ENCODE results near the gene PARD3. TPM values are rescaled to one million over a fixed set of nuclear protein-coding genes. Genes with fewer than 3 reads are reported as not detected.

PARD3 gene
- total RNA-seq, result under 1 TPM; 0.14 to 0.49 (median 0.38) TPM
- 5.0 TPM for total RNA-seq (2013)

DNA sequence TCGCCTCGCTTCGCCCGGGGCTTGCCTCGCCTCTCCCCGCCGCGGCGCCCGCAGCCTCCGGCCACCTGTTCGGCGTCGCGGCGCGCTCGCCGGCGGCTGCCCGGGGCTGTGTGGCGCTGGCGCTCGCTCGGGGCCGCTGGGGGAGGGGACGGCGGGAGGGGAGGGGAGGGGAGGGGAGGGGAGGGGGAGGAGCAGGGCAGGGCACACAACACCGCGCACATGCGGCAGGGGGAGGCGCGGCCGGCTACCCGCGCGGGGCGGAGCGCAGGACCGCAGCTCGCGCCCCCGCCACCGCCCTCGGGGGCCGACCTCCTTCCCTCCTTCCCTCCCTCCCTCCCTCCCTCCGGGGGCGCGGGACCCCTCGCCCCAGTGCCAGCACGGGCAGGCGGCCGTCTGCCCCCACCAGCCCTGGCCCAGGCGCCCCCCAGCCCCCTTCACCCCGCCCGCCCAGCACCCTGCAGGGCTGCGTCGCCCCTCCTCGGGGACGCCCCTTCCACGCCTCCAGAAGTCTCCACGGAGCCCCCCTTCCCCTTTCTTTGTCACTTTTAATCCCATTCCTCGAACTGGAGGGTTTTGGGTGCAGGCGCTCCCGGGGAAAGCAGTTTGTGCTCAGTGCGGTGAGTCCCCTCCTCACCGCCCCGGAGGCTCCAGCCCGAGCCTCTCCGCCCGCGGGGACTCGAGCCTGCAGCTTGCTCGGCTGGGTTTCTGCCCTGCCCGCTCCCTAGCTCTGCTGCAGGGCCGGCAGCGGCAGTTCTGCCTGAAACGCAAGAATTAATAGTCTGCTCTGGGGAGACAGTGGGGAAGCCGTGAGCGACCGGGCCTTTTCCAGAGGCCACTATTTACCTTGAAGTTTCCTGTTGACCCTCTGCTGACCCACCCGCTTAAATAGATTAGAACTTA lies at the start of gene PARD3:
TSS of gene PARD3 (minus strand) at position 112 of the 900 bp plus-strand sequence. CDS start 301 bp downstream, outside the sequence.
- Mint-ChIP-seq H3K9me3 (no peaks in the 10 kb centered on the region), H3K27ac (no peak within 1 kb of the TSS), H3K36me3 (no peaks in the 10 kb centered on the region), H3K4me3 (peak within 1 kb of the TSS; percentile 73), H3K4me1 (no peaks in the 10 kb centered on the region), H3K27me3 (ENCODE audit: low read depth in 2 of 2) (peaks cover 44 to 61% of the 10 kb centered on the region in 2 donors)
- DNase-seq (peak in 1 of 2 donors; percentile 5), ATAC-seq (peak in 1 of 3 donors; percentile 18)
- intact Hi-C loops (cut with micrococcal nuclease), result no loop called here
- peaks cover 4% of the 10 kb centered on the region for H3K4me1 ChIP-seq (ENCODE audit: control insufficient read depth, insufficient read depth, low read length)
- no peak within 1 kb of the TSS for H3K27ac ChIP-seq (ENCODE audit: low read length)
- H3K36me3 ChIP-seq (ENCODE audit: control insufficient read depth, insufficient read depth, low read length), result no peaks in the 10 kb centered on the region
- TF ChIP-seq, protein P1, sequence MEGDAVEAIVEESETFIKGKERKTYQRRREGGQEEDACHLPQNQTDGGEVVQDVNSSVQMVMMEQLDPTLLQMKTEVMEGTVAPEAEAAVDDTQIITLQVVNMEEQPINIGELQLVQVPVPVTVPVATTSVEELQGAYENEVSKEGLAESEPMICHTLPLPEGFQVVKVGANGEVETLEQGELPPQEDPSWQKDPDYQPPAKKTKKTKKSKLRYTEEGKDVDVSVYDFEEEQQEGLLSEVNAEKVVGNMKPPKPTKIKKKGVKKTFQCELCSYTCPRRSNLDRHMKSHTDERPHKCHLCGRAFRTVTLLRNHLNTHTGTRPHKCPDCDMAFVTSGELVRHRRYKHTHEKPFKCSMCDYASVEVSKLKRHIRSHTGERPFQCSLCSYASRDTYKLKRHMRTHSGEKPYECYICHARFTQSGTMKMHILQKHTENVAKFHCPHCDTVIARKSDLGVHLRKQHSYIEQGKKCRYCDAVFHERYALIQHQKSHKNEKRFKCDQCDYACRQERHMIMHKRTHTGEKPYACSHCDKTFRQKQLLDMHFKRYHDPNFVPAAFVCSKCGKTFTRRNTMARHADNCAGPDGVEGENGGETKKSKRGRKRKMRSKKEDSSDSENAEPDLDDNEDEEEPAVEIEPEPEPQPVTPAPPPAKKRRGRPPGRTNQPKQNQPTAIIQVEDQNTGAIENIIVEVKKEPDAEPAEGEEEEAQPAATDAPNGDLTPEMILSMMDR (IDR thresholded peaks at IDR 0.05), result no peak
- WGBS (ENCODE audit: insufficient coverage), result under 1% methylated on average over 70 of the region's 82 CpGs
- H3K4me3 ChIP-seq (ENCODE audit: low read length), result no peak within 1 kb of the TSS
- H3K27me3 ChIP-seq (ENCODE audit: control insufficient read depth, insufficient read depth, low read length), result peaks cover 8% of the 10 kb centered on the region
- no peaks in the 10 kb centered on the region for H3K9me3 ChIP-seq (ENCODE audit: control insufficient read depth, insufficient read depth, low read length)

DNA sequence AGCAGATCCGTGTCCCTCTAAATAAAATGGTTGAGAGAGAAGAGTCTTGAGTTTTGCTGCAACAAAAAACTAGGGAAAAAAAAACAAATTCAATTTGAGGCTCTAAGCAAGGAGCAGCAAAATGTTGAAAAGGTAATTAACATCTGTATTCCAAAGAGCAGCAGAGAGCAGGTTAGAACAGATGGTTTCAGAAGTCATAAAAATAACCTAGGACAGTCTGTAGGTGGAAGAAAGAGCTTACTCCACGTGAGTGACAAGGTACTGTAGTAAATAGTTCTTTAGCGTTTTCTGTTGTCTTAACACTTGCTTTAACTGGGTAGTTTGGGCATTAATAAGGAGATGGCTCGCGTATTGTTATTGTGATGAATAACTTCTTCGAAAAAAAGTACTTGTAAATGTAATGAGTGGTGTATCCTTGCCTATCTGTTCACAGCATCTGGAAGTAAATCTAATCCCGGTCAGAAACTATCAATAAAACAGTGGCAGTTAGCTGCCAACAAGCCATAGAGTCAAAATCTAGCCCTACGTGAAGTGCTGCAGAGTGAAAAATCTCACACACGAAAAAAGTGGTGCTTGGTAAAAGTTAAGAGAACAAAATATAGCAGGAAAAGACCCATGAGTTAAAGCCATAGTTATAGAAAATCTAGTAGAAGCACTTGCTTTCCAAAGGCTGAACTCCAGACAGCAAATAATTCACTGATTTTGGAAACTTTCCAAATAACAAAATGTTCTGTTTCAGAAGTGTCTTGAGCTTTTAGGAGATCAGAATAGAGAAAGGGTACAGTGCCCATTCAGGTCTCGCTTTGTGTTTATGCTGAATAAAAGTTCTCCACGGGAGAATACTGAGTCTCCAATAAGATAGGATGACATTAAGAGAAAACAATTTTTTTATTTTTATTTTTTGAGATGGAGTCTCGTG lies 49.3 kb upstream of the PARD3 start:
- Histone ChIP-seq H3K27ac (ENCODE audit: low read length) (no peak overlapping the region), H3K36me3 (ENCODE audit: control insufficient read depth, insufficient read depth, low read length) (no peaks in the 10 kb centered on the region), H3K27me3 (ENCODE audit: control insufficient read depth, insufficient read depth, low read length) (no peaks in the 10 kb centered on the region), H3K4me1 (ENCODE audit: control insufficient read depth, insufficient read depth, low read length) (no peaks in the 10 kb centered on the region), H3K4me3 (ENCODE audit: low read length) (no peak overlapping the region), H3K9me3 (ENCODE audit: control insufficient read depth, insufficient read depth, low read length) (no peaks in the 10 kb centered on the region)
- TF ChIP-seq, protein P1 (IDR thresholded peaks at IDR 0.05), result no peak
- Mint-ChIP-seq H3K27me3 (ENCODE audit: low read depth in 2 of 2) (peaks cover 3 to 8% of the 10 kb centered on the region in 2 donors), H3K9me3 (no peaks in the 10 kb centered on the region), H3K27ac (no peak overlapping the region), H3K4me3 (no peak overlapping the region), H3K36me3 (no peaks in the 10 kb centered on the region), H3K4me1 (no peaks in the 10 kb centered on the region)
- ATAC-seq (no peak), DNase-seq (no peak)
- 74% methylated on average over 12 of the region's 12 CpGs for WGBS (ENCODE audit: insufficient coverage)
- intact Hi-C loops (cut with micrococcal nuclease), result no loop called here

DNA sequence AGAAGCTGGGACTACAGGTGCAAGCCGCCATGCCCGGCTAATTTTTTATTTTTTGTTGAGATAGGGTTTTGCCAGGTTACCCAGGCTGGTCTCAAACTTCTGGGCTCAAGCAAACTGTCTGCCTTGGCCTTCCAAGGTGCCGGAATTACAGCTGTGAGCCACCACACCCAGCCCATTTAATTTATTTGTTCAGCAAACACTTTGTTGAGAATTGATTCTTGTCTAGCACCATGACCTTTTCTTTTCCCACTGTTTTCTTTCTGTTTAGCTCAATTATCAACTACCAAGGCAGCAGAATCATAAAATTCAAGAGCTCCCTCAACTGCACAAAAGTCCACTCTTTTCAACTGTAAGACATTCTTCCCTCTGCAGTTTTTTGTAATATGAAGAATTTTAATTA lies 47.8 kb upstream of the PARD3 start:
- no peaks in the 10 kb centered on the region for H3K9me3 Mint-ChIP-seq
- Histone ChIP-seq H3K4me3 (ENCODE audit: low read length) (no peak overlapping the region), H3K27ac (ENCODE audit: low read length) (no peak overlapping the region), H3K27me3 (ENCODE audit: control insufficient read depth, insufficient read depth, low read length) (no peaks in the 10 kb centered on the region), H3K4me1 (ENCODE audit: control insufficient read depth, insufficient read depth, low read length) (no peaks in the 10 kb centered on the region), H3K36me3 (ENCODE audit: control insufficient read depth, insufficient read depth, low read length) (no peaks in the 10 kb centered on the region), H3K9me3 (ENCODE audit: control insufficient read depth, insufficient read depth, low read length) (no peaks in the 10 kb centered on the region)
- intact Hi-C loops (cut with micrococcal nuclease), result no loop called here
- ATAC-seq, result no peak
- H3K27me3 Mint-ChIP-seq (ENCODE audit: low read depth in 2 of 2), result peaks cover 0 to 5% of the 10 kb centered on the region in 2 donors
- H3K4me1 Mint-ChIP-seq, result no peaks in the 10 kb centered on the region
- TF ChIP-seq, protein P1 (IDR thresholded peaks at IDR 0.05), result no peak
- H3K36me3 Mint-ChIP-seq, result no peaks in the 10 kb centered on the region
- 98% methylated on average over 3 of the region's 3 CpGs for WGBS (ENCODE audit: insufficient coverage)
- no peak for DNase-seq
- no peak overlapping the region for H3K27ac Mint-ChIP-seq
- H3K4me3 Mint-ChIP-seq, result no peak overlapping the region
